HCT116 (cell line): ENCODE measurements around the gene SMPDL3A. TPM values are rescaled to one million over a fixed set of nuclear protein-coding genes. Genes with fewer than 3 reads are reported as not detected.

Experiments
- ATAC-seq: fragments of 200-7000 bp; cut with Tn5 transposase; 2 replicates; pipeline ENCODE4 v1.9.1; 2020; ENCODE audit warnings: mild to moderate bottlenecking, moderate library complexity
- BruUV-seq: library from RNA; stranded (reverse); fragments of 400-500 nt; replicated peaks from 2 replicates; lab custom pipeline; 2021; lab: Mats Ljungman, UMichigan
- CTCF ChIA-PET: fragments of 300-600 bp; sonication (Branson Sonifier 250); formaldehyde crosslinking; loops from one replicate; lab custom pipeline; 2021; ENCODE audit warnings: antibody characterized with exemption; lab: Charles Lee
- POLR2A ChIA-PET: fragments of 300-600, 350-600 bp; sonication (Branson Sonifier 250); formaldehyde crosslinking; loops from one replicate; lab custom pipeline; 2021; ENCODE audit warnings: antibody characterized with exemption; lab: Charles Lee
- RAD21 ChIA-PET, 2 experiments: fragments of 300-600 bp; sonication (Branson Sonifier 250); formaldehyde crosslinking; loops; one replicate each; lab custom pipeline; 2023; ENCODE audit warnings: low total read pairs in 2 of 2; ENCODE audit not compliant: uncharacterized antibody in 2 of 2, unreplicated experiment in 2 of 2, low non-redundant PET in 1 of 2; lab: Charles Lee
- DNase-seq: peaks from one replicate; pipeline ENCODE4 v3.0.0-alpha.2; 2010; ENCODE audit warnings: low read depth, low spot score
- H2AFZ ChIP-seq: fragments of 200-600 bp; shearing (Covaris generic), sonication (generic); 2 replicates; pipeline ENCODE4 v1.6.1; 2017; ENCODE audit warnings: low read depth, mixed run types, mixed read lengths, antibody characterized with exemption, low read length; ENCODE audit not compliant: poor library complexity, severe bottlenecking
- H3K27ac ChIP-seq: 2 replicates; pipeline ENCODE4 v1.5.1; 2012; ENCODE audit warnings: low read depth, low read length
- H3K27me3 ChIP-seq: fragments of 200-600 bp; sonication (generic); 2 replicates; pipeline ENCODE4 v1.6.1; 2016; ENCODE audit warnings: mixed run types, low read length, mixed read lengths; ENCODE audit not compliant: insufficient read depth
- H3K36me3 ChIP-seq, 2 experiments: fragments of 200-500 bp in 1 of 2; fragments of 200-600 bp in 1 of 2; sonication (Bioruptor generic) in 1 of 2; sonication (generic) in 1 of 2; 2 replicates each; pipeline versions ENCODE4 v1.5.1 to v1.6.1; 2014 to 2016; ENCODE audit warnings: low read length in 2 of 2, inconsistent platforms in 1 of 2, mixed read lengths in 1 of 2, mixed run types in 1 of 2; ENCODE audit not compliant: insufficient read depth in 2 of 2, control insufficient read depth in 1 of 2
- H3K4me1 ChIP-seq, 2 experiments: fragments of 200-600 bp in 1 of 2; sonication (generic) in 1 of 2; 2 replicates each; pipeline versions ENCODE4 v1.5.1 to v1.6.1; 2012 to 2017; ENCODE audit warnings: low read length in 2 of 2, inconsistent platforms in 1 of 2, mild to moderate bottlenecking in 1 of 2, mixed read lengths in 1 of 2, mixed run types in 1 of 2, moderate library complexity in 1 of 2; ENCODE audit not compliant: insufficient read depth in 2 of 2, control insufficient read depth in 1 of 2
- H3K4me2 ChIP-seq: fragments of 200-600 bp; sonication (generic); 2 replicates; pipeline ENCODE4 v1.6.1; 2017; ENCODE audit warnings: mixed run types, low read length, mixed read lengths
- H3K4me3 ChIP-seq, 2 experiments: fragments of 200-600 bp in 1 of 2; sonication (generic) in 1 of 2; replicated peaks in 1 of 2; 2 replicates each; pipeline ENCODE4 v1.5.1; 2011 to 2016; ENCODE audit warnings: low read length in 2 of 2, control low read depth in 1 of 2, low read depth in 1 of 2, mild to moderate bottlenecking in 1 of 2, mixed read lengths in 1 of 2, mixed run types in 1 of 2
- H3K79me2 ChIP-seq: fragments of 200-600 bp; sonication (generic); 2 replicates; pipeline ENCODE4 v1.6.1; 2017; ENCODE audit warnings: mild to moderate bottlenecking, mixed run types, low read length, moderate library complexity, mixed read lengths; ENCODE audit not compliant: insufficient read depth
- H3K9ac ChIP-seq: fragments of 200-600 bp; sonication (generic); 2 replicates; pipeline ENCODE4 v1.6.1; 2016; ENCODE audit warnings: low read length, mixed read lengths
- H3K9me2 ChIP-seq: fragments of 200-600 bp; sonication (generic), shearing (Covaris generic); 2 replicates; pipeline ENCODE4 v1.6.1; 2017; ENCODE audit warnings: mixed run types, mild to moderate bottlenecking, moderate library complexity; ENCODE audit not compliant: insufficient read depth
- H3K9me3 ChIP-seq, 2 experiments: fragments of 200-500 bp in 1 of 2; fragments of 200-600 bp in 1 of 2; sonication (Bioruptor generic) in 1 of 2; sonication (generic) in 1 of 2; 2 replicates each; pipeline ENCODE4 v1.6.1; 2014 to 2017; ENCODE audit warnings: low read length in 2 of 2, mixed read lengths in 2 of 2, inconsistent platforms in 1 of 2, low read depth in 1 of 2, mild to moderate bottlenecking in 1 of 2, mixed run types in 1 of 2, moderate library complexity in 1 of 2; ENCODE audit not compliant: control insufficient read depth in 1 of 2, insufficient read depth in 1 of 2
- H4K20me1 ChIP-seq: fragments of 200-600 bp; sonication (generic), shearing (Covaris generic); 2 replicates; pipeline ENCODE4 v1.6.1; 2017; ENCODE audit warnings: mixed run types, mild to moderate bottlenecking, moderate library complexity; ENCODE audit not compliant: insufficient read depth
- ATF3 ChIP-seq: IDR thresholded peaks from 2 replicates; pipeline ENCODE4 v1.6.1; 2012
- CEBPB ChIP-seq: IDR thresholded peaks from 2 replicates; pipeline ENCODE4 v1.6.1; 2012; ENCODE audit warnings: low read depth
- EGR1 ChIP-seq: IDR thresholded peaks from 2 replicates; pipeline ENCODE4 v1.6.1; 2012; ENCODE audit warnings: low read depth
- ELF1 ChIP-seq: IDR thresholded peaks from 2 replicates; pipeline ENCODE4 v1.6.1; 2012; ENCODE audit warnings: low read depth, borderline replicate concordance
- JUND ChIP-seq: IDR thresholded peaks from 2 replicates; pipeline ENCODE4 v1.6.1; 2012
- POLR2AphosphoS5 ChIP-seq: IDR thresholded peaks from 2 replicates; pipeline ENCODE4 v1.6.1; 2011; ENCODE audit warnings: mild to moderate bottlenecking, low read depth, low read length, moderate library complexity
- RAD21 ChIP-seq: IDR thresholded peaks from 2 replicates; pipeline ENCODE4 v1.6.1; 2012; ENCODE audit warnings: low read depth, mild to moderate bottlenecking
- SIN3A ChIP-seq: IDR thresholded peaks from 2 replicates; pipeline ENCODE4 v1.6.1; 2012; ENCODE audit warnings: low read depth
- SP1 ChIP-seq: IDR thresholded peaks from 2 replicates; pipeline ENCODE4 v1.6.1; 2012; ENCODE audit warnings: low read depth
- SRF ChIP-seq: IDR thresholded peaks from 2 replicates; pipeline ENCODE4 v1.6.1; 2012; ENCODE audit warnings: low read depth
- TCF7L2 ChIP-seq: IDR thresholded peaks from 2 replicates; pipeline ENCODE4 v1.7.0; 2011; ENCODE audit warnings: borderline replicate concordance, inconsistent platforms; ENCODE audit not compliant: insufficient read depth, insufficient read length; ENCODE audit errors: extremely low read depth
- YY1 ChIP-seq: IDR thresholded peaks from 2 replicates; pipeline ENCODE4 v1.6.1; 2011; ENCODE audit warnings: low read length, low read depth, moderate library complexity, mild to moderate bottlenecking; ENCODE audit not compliant: insufficient replicate concordance; ENCODE audit errors: extremely low read depth
- ZBTB33 ChIP-seq: IDR thresholded peaks from 2 replicates; pipeline ENCODE4 v1.6.1; 2011; ENCODE audit warnings: mild to moderate bottlenecking, low read length, moderate library complexity; ENCODE audit not compliant: insufficient replicate concordance; ENCODE audit errors: extremely low read depth
- ZFX ChIP-seq: fragments of 450-650 bp; IDR thresholded peaks from 2 replicates; pipeline ENCODE4 v1.6.1; 2017
- intact Hi-C: fragments of 100-400 bp; cut with micrococcal nuclease; formaldehyde crosslinking; loops from 2 replicates; pipeline ENCODE4 v1.10.0; 2022
- total RNA-seq: library from RNA; stranded (reverse); gene quantifications from one replicate; pipeline ENCODE4 v1.2.1, GENCODE V29; 2021; ENCODE audit not compliant: unreplicated experiment

Gene SMPDL3A
- total RNA-seq, 1 experiment from 2014 or later, result 2.4 TPM

- Histone ChIP-seq H3K36me3 (no peaks in the 10 kb centered on the region), H3K9ac (no peak overlapping the region), H3K9me2 (no peaks in the 10 kb centered on the region), H3K27me3 (no peaks in the 10 kb centered on the region), H3K27ac (no peak overlapping the region), H3K4me1 (peaks cover 13 to 28% of the 10 kb centered on the region in 2 experiments), H2AFZ (no peak overlapping the region), H4K20me1 (no peaks in the 10 kb centered on the region), H3K79me2 (no peaks in the 10 kb centered on the region), H3K4me2 (no peak overlapping the region), H3K9me3 (no peaks in the 10 kb centered on the region), H3K4me3 (no peak overlapping the region)
- no peak for TF ChIP-seq CEBPB
- ChIA-PET CTCF (interaction anchor here (1.1 kb wide), 1 partner anchor 47 kb away, joined by 3 read pairs; no protein-coding TSS in a partner anchor), POLR2A (no interaction called here), RAD21 (no interaction called here)
- ATAC-seq, result no peak
- BruUV-seq, result no TSS peak
- DNase-seq, result no peak
- intact Hi-C loops, result no loop called here
These were observed 3.7 kb downstream of the SMPDL3A start for GRCh38 chr6:122792766-122793165.

- H4K20me1 ChIP-seq, result no peaks in the 10 kb centered on the region
- ChIA-PET POLR2A (interaction anchor here (1.8 kb wide), 1 partner anchor 8 kb away, joined by 18 read pairs; the partner anchor contains the start of gene SMPDL3A), CTCF (interaction anchor here (1.1 to 1.4 kb wide), 3 partner anchors 8 to 42 kb away, joined by 3 to 10 read pairs (median 5); no protein-coding TSS in a partner anchor), RAD21 (no interaction called here)
- no peaks in the 10 kb centered on the region for H3K36me3 ChIP-seq
- ATAC-seq, result no peak
- peak overlapping the region; percentile 1; the same call in 1 of the 2 replicates for H3K27ac ChIP-seq
- H3K79me2 ChIP-seq, result no peaks in the 10 kb centered on the region
- peak overlapping the region in 1 of 2 experiments; percentile 26; a peak in 1 of 4 replicates for H3K4me3 ChIP-seq
- peak overlapping the region; percentile 65 for H3K4me2 ChIP-seq
- no peaks in the 10 kb centered on the region for H3K9me2 ChIP-seq
- TF ChIP-seq ZFX (no peak), ELF1 (no peak), SRF (no peak), RAD21 (no peak), ATF3 (no peak), SP1 (no peak), TCF7L2 (no peak), ZBTB33 (no peak), POLR2AphosphoS5 (no peak), SIN3A (no peak), JUND (no peak), YY1 (no peak), EGR1 (no peak)
- intact Hi-C loops, result no loop called here
- no peak overlapping the region for H3K9ac ChIP-seq
- BruUV-seq, result no TSS peak
- peaks cover 3 to 34% of the 10 kb centered on the region in 2 experiments for H3K4me1 ChIP-seq
- H2AFZ ChIP-seq, result peak overlapping the region; percentile 75
- no peak for DNase-seq
- no peaks in the 10 kb centered on the region for H3K9me3 ChIP-seq
- no peaks in the 10 kb centered on the region for H3K27me3 ChIP-seq
These were observed 8.5 kb downstream of the SMPDL3A start for GRCh38 chr6:122797537-122797936.
